Measurements from ENCODE around the gene POC1B.
A peak's percentile ranks its signal among the peaks of the same experiment; 100 is the strongest.

The POC1B gene

GRCh38 chr12:89389755-89390661 is 135.8 kb downstream of the POC1B start:
- DNase-seq (ENCODE audit: low read depth, low spot score): no peak

- no peak for DNase-seq (ENCODE audit: low read depth, low spot score)
Observed at GRCh38 chr12:89386138-89386537, 139.7 kb downstream of the POC1B start.

- DNase-seq (ENCODE audit: low read depth, low spot score): no peak
Observed at GRCh38 chr12:89384807-89385206, 141.0 kb downstream of the POC1B start.

- peak; percentile 47 for DNase-seq (ENCODE audit: low read depth, low spot score)
Observed at GRCh38 chr12:89384050-89384758, 141.6 kb downstream of the POC1B start.

GRCh38 chr12:89383235-89384049 is 142.4 kb downstream of the POC1B start:
- no peak for DNase-seq (ENCODE audit: low read depth, low spot score)

GRCh38 chr12:89382328-89382727 is 143.5 kb downstream of the POC1B start:
- no peak for DNase-seq (ENCODE audit: low read depth, low spot score)

GRCh38 chr12:89379839-89380467 is 145.9 kb downstream of the POC1B start:
- DNase-seq (ENCODE audit: low read depth, low spot score): no peak

GRCh38 chr12:89379148-89379838 is 146.6 kb downstream of the POC1B start:
- no peak for DNase-seq (ENCODE audit: low read depth, low spot score)

GRCh38 chr12:89376844-89377243 is 149.0 kb downstream of the POC1B start:
- no peak for DNase-seq (ENCODE audit: low read depth, low spot score)

- DNase-seq (ENCODE audit: low read depth, low spot score): no peak
Observed at GRCh38 chr12:89376202-89376529, 149.7 kb downstream of the POC1B start.

- peak; percentile 76 for DNase-seq (ENCODE audit: low read depth, low spot score)
Observed at GRCh38 chr12:89373763-89374572, 151.9 kb downstream of the POC1B start.

GRCh38 chr12:89372584-89373370 is 153.1 kb downstream of the POC1B start:
- DNase-seq (ENCODE audit: low read depth, low spot score): peak; percentile 36

GRCh38 chr12:89370850-89371249 is 155.0 kb downstream of the POC1B start:
- DNase-seq (ENCODE audit: low read depth, low spot score): peak; percentile 77

- no peak for DNase-seq (ENCODE audit: low read depth, low spot score)
Observed at GRCh38 chr12:89370421-89370831, 155.4 kb downstream of the POC1B start.

All from astrocyte of the hippocampus (primary cell).